ENCODE data around the gene HSBP1L1.

GRCh38 chr18:79964330-79965118, at the start of gene HSBP1L1:
- TF ChIP-seq ZNF274 (IDR thresholded peaks at IDR 0.05; ENCODE audit: low read depth, low read length), result no peak
- no peak for TF ChIP-seq SUZ12 (IDR thresholded peaks at IDR 0.05; ENCODE audit: extremely low read depth, insufficient read depth, insufficient read length)

All from NT2/D1 (cell line).